Thoracic aorta (tissue), 2 donors: ENCODE measurements around the gene SLC26A1. TPM values are rescaled to one million over a fixed set of nuclear protein-coding genes. Genes with fewer than 3 reads are reported as not detected.
"Not testable (repeated sequence)": the region's sequence is repeated elsewhere in the genome, so short reads cannot be mapped to it uniquely, and the experiment has no call there.

ENCODE experiments used
- ATAC-seq: fragments of 150-250 bp; one replicate; pipeline ENCODE4 v1.8.0; 2017; ENCODE audit warnings: low read depth; ENCODE audit not compliant: insufficient number of reproducible peaks, low FRiP score
- DNase-seq: peaks from one replicate; pipeline ENCODE4 v3.0.0-alpha.2; 2020; ENCODE audit warnings: low spot score
- H3K27ac ChIP-seq, 2 donors: fragments of 200-600 bp; sonication (generic); 1 replicate in 1 of 2; 2 replicates in 1 of 2; pipeline ENCODE4 v1.5.1; 2016; ENCODE audit warnings: mild to moderate bottlenecking in 2 of 2, moderate library complexity in 2 of 2
- H3K27me3 ChIP-seq: fragments of 200-600 bp; sonication (generic); replicated peaks from 2 replicates; pipeline ENCODE4 v1.6.0; 2016; ENCODE audit warnings: mild to moderate bottlenecking; ENCODE audit not compliant: insufficient read depth
- H3K36me3 ChIP-seq: fragments of 200-600 bp; sonication (generic); one replicate; pipeline ENCODE4 v1.5.1; 2016
- H3K4me1 ChIP-seq, 2 donors: fragments of 200-600 bp; sonication (generic); 1 replicate in 1 of 2; 2 replicates in 1 of 2; pipeline versions ENCODE4 v1.5.1 to v1.6.0; 2016; ENCODE audit warnings: low read depth in 2 of 2, mild to moderate bottlenecking in 1 of 2; ENCODE audit not compliant: control insufficient read depth in 1 of 2
- H3K4me3 ChIP-seq: fragments of 200-600 bp; sonication (generic); 2 replicates; pipeline ENCODE4 v1.5.1; 2016; ENCODE audit warnings: mild to moderate bottlenecking
- H3K9me3 ChIP-seq: fragments of 200-600 bp; sonication (generic); 2 replicates; pipeline ENCODE4 v1.5.1; 2016
- CTCF ChIP-seq: fragments of 200-600 bp; sonication (generic); IDR thresholded peaks from one replicate; pipeline ENCODE4 v1.5.1; 2019; ENCODE audit warnings: antibody characterized with exemption
- total RNA-seq, 2 donors: library from RNA; depleted of rRNA; stranded (reverse); fragments of >200 nt; gene quantifications; one replicate each; pipeline versions ENCODE4 v1.1.0 to v1.2.3, GENCODE V29; 2016

SLC26A1 gene
- total RNA-seq, 2 donors from 2014 or later: not detected

- no peak for TF ChIP-seq CTCF
- Histone ChIP-seq H3K4me3 (no peak overlapping the region), H3K9me3 (no peaks in the 10 kb centered on the region), H3K36me3 (no peaks in the 10 kb centered on the region), H3K27me3 (no peaks in the 10 kb centered on the region), H3K4me1 (no peaks in the 10 kb centered on the region), H3K27ac (no peak overlapping the region)
- ATAC-seq (no peak), DNase-seq (no peak)
Measured at GRCh38 chr4:978957-979701, 14.1 kb downstream of the SLC26A1 start.

- H3K36me3 ChIP-seq, DNase-seq, H3K27me3 ChIP-seq, H3K27ac ChIP-seq, ATAC-seq, H3K9me3 ChIP-seq, H3K4me3 ChIP-seq: not testable (repeated sequence)
- peaks cover 10 to 19% of the 10 kb centered on the region in 2 donors for H3K4me1 ChIP-seq
Measured at GRCh38 chr4:976016-976415, 17.2 kb downstream of the SLC26A1 start.

GRCh38 chr4:974668-975067, 18.5 kb downstream of the SLC26A1 start:
- no peak overlapping the region for H3K4me3 ChIP-seq
- H3K27ac ChIP-seq: no peak overlapping the region
- H3K4me1 ChIP-seq: peaks cover 10 to 21% of the 10 kb centered on the region in 2 donors
- no peaks in the 10 kb centered on the region for H3K9me3 ChIP-seq
- no peak for ATAC-seq
- TF ChIP-seq CTCF: no peak
- no peak for DNase-seq
- no peaks in the 10 kb centered on the region for H3K27me3 ChIP-seq
- no peaks in the 10 kb centered on the region for H3K36me3 ChIP-seq

GRCh38 chr4:973431-974397, 19.5 kb downstream of the SLC26A1 start, which contains the start of gene DGKQ:
Gene DGKQ, minus strand, starts transcription at chr4:973569. Its CDS starts 87 bp downstream, at chr4:973482.
- DNase-seq (peak; percentile 43), ATAC-seq (peak; percentile 88)
- Histone ChIP-seq H3K9me3 (no peaks in the 10 kb centered on the region), H3K36me3 (no peaks in the 10 kb centered on the region), H3K27me3 (no peaks in the 10 kb centered on the region), H3K4me1 (peaks cover 10 to 21% of the 10 kb centered on the region in 2 donors), H3K4me3 (peak within 1 kb of the TSS; percentile 97), H3K27ac (no peak within 1 kb of the TSS)
- no peak for TF ChIP-seq CTCF

GRCh38 chr4:972651-973424, 20.4 kb downstream of the SLC26A1 start:
- Histone ChIP-seq H3K36me3 (no peaks in the 10 kb centered on the region), H3K4me3 (peak overlapping the region; percentile 97), H3K4me1 (peaks cover 10 to 21% of the 10 kb centered on the region in 2 donors), H3K27ac (no peak overlapping the region), H3K27me3 (no peaks in the 10 kb centered on the region), H3K9me3 (no peaks in the 10 kb centered on the region)
- no peak for DNase-seq
- no peak for TF ChIP-seq CTCF
- ATAC-seq: peak; percentile 25
